C4-2B (cell line): ENCODE data around the gene MYL10.

Source experiments
- CTCF ChIP-seq: fragments of 450-650 bp; conservative IDR thresholded peaks from 2 replicates; pipeline ENCODE4 v1.5.1; 2017; ENCODE audit warnings: mild to moderate bottlenecking
- ZFX ChIP-seq: fragments of 450-650 bp; IDR thresholded peaks from 2 replicates; pipeline ENCODE4 v1.6.1; 2017

DNA sequence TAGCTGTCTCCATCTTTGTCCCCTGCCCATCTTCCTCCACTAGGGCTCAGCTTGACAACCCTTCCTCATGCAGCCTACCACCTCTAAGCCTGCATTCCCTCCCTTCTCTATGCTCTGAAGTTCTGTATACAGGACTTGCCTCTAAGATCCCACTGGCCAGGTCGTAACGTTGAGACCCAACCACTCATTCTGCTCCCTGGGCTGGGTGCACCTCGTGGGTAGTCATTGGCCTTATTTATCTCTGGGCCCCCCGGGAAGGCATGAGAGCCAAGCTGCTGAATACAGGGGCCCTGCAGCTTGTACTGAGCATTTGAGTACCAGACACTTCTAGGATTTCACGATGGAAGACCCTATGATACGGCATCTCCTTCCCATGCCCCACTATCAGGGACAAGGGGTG is 31.2 kb downstream of the MYL10 start:
- TF ChIP-seq CTCF: no peak
- no peak for TF ChIP-seq ZFX
